Smooth muscle cell (in vitro differentiated cells): ENCODE data around the gene FXYD3. TPM values are rescaled to one million over a fixed set of nuclear protein-coding genes. Genes with fewer than 3 reads are reported as not detected.

ENCODE experiments used
- DNase-seq: peaks from one replicate; lab custom pipeline; 2025; ENCODE audit not compliant: unreplicated experiment; lab: John Stamatoyannopoulos, UW
- H2AFZ ChIP-seq: fragments of 200-600 bp; sonication (generic); 2 replicates; pipeline ENCODE4 v1.6.0; 2016; ENCODE audit warnings: antibody characterized with exemption, low read depth, mild to moderate bottlenecking
- H3F3A ChIP-seq: fragments of 200-600 bp; sonication (generic); 2 replicates; pipeline ENCODE4 v1.6.0; 2017; ENCODE audit warnings: antibody characterized with exemption, low read depth
- H3K27ac ChIP-seq: fragments of 200-600 bp; sonication (generic); 2 replicates; pipeline ENCODE4 v1.5.1; 2016; ENCODE audit warnings: low read depth, mild to moderate bottlenecking
- H3K27me3 ChIP-seq: fragments of 200-600 bp; sonication (generic); 2 replicates; pipeline ENCODE4 v1.6.1; 2016; ENCODE audit warnings: low read depth, mild to moderate bottlenecking
- H3K36me3 ChIP-seq: fragments of 200-600 bp; sonication (generic); 2 replicates; pipeline ENCODE4 v1.5.1; 2016; ENCODE audit warnings: low read depth
- H3K4me1 ChIP-seq: fragments of 200-600 bp; sonication (generic); 2 replicates; pipeline ENCODE4 v1.5.1; 2016; ENCODE audit warnings: low read depth
- H3K4me2 ChIP-seq: fragments of 200-600 bp; sonication (generic); 2 replicates; pipeline ENCODE4 v1.6.0; 2016; ENCODE audit warnings: mild to moderate bottlenecking
- H3K4me3 ChIP-seq: fragments of 200-600 bp; sonication (generic); 2 replicates; pipeline ENCODE4 v1.5.1; 2016; ENCODE audit warnings: mild to moderate bottlenecking
- H3K79me2 ChIP-seq: fragments of 200-600 bp; sonication (generic); 2 replicates; pipeline ENCODE4 v1.6.0; 2016; ENCODE audit warnings: low read depth, mild to moderate bottlenecking
- H3K9ac ChIP-seq: fragments of 200-600 bp; sonication (generic); 2 replicates; pipeline ENCODE4 v1.6.0; 2016; ENCODE audit warnings: low read depth
- H3K9me3 ChIP-seq: fragments of 200-600 bp; sonication (generic); replicated peaks from 2 replicates; pipeline ENCODE4 v1.5.1; 2016; ENCODE audit warnings: low read depth
- H4K20me1 ChIP-seq: fragments of 200-600 bp; sonication (generic); 2 replicates; pipeline ENCODE4 v1.6.0; 2016; ENCODE audit warnings: low read depth
- WGBS: methylation state at CpG from one replicate; pipeline ENCODE4 v1.1.7; 2016; ENCODE audit warnings: low lambda C conversion rate; 5-methylcytosine and 5-hydroxymethylcytosine counted together
- polyA plus RNA-seq: library from polyadenylated mRNA; unstranded; fragments of >200 nt; fragmentation: Nextera tagmentation; extraction: Ambion mirVana; gene quantifications from 2 replicates; pipeline ENCODE4 v1.2.1, GENCODE V29; 2016
- total RNA-seq: library from RNA; depleted of rRNA; stranded (reverse); fragments of >200 nt; gene quantifications from 2 replicates; pipeline ENCODE4 v1.2.3, GENCODE V29; 2014
- TF ChIP-seq, protein P1 (sequence below): fragments of 200-600 bp; sonication (generic); IDR thresholded peaks from 2 replicates; pipeline ENCODE4 v1.5.1; 2017; ENCODE audit warnings: borderline replicate concordance, mild to moderate bottlenecking, antibody characterized with exemption; ENCODE audit not compliant: insufficient read depth, poor library complexity, severe bottlenecking

The FXYD3 gene
- total and polyA plus RNA-seq, 2 experiments from 2014 or later: 23.0 to 37.0 TPM

DNA sequence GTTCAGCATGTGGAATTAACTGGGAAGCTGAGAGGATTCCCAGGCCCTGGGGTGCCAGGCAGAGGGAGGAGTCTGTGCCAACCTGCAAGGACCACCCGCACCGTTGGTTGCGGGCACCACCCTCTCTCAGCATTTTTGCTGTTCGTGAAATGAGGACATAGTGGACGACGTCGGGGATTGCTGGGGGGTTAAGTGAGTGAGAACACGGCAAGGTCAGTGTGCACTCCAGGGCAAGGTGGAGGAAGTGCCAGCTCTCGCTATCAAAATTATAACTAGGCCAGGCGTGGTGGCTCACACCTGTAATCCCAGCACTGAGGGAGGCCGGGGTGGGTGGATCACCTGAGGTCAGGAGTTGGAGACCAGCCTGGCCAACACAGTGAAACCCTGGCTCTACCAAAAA is 2.2 kb downstream of the FXYD3 start:
- TF ChIP-seq, protein P1, sequence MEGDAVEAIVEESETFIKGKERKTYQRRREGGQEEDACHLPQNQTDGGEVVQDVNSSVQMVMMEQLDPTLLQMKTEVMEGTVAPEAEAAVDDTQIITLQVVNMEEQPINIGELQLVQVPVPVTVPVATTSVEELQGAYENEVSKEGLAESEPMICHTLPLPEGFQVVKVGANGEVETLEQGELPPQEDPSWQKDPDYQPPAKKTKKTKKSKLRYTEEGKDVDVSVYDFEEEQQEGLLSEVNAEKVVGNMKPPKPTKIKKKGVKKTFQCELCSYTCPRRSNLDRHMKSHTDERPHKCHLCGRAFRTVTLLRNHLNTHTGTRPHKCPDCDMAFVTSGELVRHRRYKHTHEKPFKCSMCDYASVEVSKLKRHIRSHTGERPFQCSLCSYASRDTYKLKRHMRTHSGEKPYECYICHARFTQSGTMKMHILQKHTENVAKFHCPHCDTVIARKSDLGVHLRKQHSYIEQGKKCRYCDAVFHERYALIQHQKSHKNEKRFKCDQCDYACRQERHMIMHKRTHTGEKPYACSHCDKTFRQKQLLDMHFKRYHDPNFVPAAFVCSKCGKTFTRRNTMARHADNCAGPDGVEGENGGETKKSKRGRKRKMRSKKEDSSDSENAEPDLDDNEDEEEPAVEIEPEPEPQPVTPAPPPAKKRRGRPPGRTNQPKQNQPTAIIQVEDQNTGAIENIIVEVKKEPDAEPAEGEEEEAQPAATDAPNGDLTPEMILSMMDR: no peak
- H3K36me3 ChIP-seq: no peaks in the 10 kb centered on the region
- H3K4me1 ChIP-seq: peaks cover 10% of the 10 kb centered on the region
- no peaks in the 10 kb centered on the region for H3K79me2 ChIP-seq
- H4K20me1 ChIP-seq: no peaks in the 10 kb centered on the region
- H2AFZ ChIP-seq: no peak overlapping the region
- 87% methylated on average over 11 of the region's 11 CpGs for WGBS
- H3K4me2 ChIP-seq: no peak overlapping the region
- no peaks in the 10 kb centered on the region for H3K9me3 ChIP-seq
- H3K4me3 ChIP-seq: no peak overlapping the region
- no peak overlapping the region for H3K9ac ChIP-seq
- H3K27ac ChIP-seq: no peak overlapping the region
- no peaks in the 10 kb centered on the region for H3F3A ChIP-seq
- DNase-seq: no peak
- no peaks in the 10 kb centered on the region for H3K27me3 ChIP-seq

- TF ChIP-seq, protein P1: no peak
- H3K27me3 ChIP-seq: no peaks in the 10 kb centered on the region
- H3K9me3 ChIP-seq: no peaks in the 10 kb centered on the region
- 90% methylated on average over 13 of the region's 13 CpGs for WGBS
- no peaks in the 10 kb centered on the region for H3K79me2 ChIP-seq
- H3K4me2 ChIP-seq: no peak overlapping the region
- peaks cover 16% of the 10 kb centered on the region for H3K4me1 ChIP-seq
- no peak for DNase-seq
- no peak overlapping the region for H3K27ac ChIP-seq
- H3F3A ChIP-seq: no peaks in the 10 kb centered on the region
- no peak overlapping the region for H3K9ac ChIP-seq
- H3K4me3 ChIP-seq: no peak overlapping the region
- H3K36me3 ChIP-seq: no peaks in the 10 kb centered on the region
- H2AFZ ChIP-seq: no peak overlapping the region
- H4K20me1 ChIP-seq: no peaks in the 10 kb centered on the region
These were observed 2.8 kb downstream of the FXYD3 start for GRCh38 chr19:35118268-35119020.

DNA sequence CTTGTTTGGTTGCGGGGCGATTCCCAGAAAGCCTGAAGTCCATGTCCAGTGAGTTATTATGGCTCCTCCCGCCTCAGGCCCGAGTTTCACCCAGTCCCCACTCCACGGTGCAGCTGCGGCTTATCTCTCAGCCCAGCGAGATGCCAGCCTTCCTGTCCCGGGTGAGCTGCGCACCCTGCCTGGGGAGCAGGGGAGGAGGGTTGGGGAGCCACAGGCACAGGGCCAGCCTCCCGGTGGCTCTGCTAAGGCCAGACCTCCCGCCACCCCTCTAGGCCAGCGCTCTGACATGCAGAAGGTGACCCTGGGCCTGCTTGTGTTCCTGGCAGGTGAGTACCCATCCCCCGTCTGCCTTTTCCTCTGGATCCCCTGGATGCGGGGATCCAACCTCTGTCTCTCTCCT is 3.5 kb downstream of the FXYD3 start:
- Histone ChIP-seq H3K9me3 (no peaks in the 10 kb centered on the region), H3K36me3 (no peaks in the 10 kb centered on the region), H3K4me2 (no peak overlapping the region), H3K4me3 (no peak overlapping the region), H3K27ac (no peak overlapping the region), H2AFZ (no peak overlapping the region), H3K9ac (no peak overlapping the region), H3F3A (no peaks in the 10 kb centered on the region), H3K27me3 (no peaks in the 10 kb centered on the region), H4K20me1 (no peaks in the 10 kb centered on the region), H3K4me1 (peaks cover 17% of the 10 kb centered on the region), H3K79me2 (no peaks in the 10 kb centered on the region)
- 90% methylated on average over 14 of the region's 14 CpGs for WGBS
- no peak for DNase-seq
- TF ChIP-seq, protein P1: no peak
